ENCODE results near the gene OR51D1.

Gene OR51D1

GRCh38 chr11:4644233-4644632, 7.0 kb downstream of the OR51D1 start:
- in situ Hi-C loops (cut with MboI; ENCODE audit: low sequenced_read_pairs): no loop called here

GRCh38 chr11:4645974-4646373, 8.7 kb downstream of the OR51D1 start:
- in situ Hi-C loops (cut with MboI; ENCODE audit: low sequenced_read_pairs): no loop called here

- in situ Hi-C loops (cut with MboI; ENCODE audit: low sequenced_read_pairs): no loop called here
Observed at GRCh38 chr11:4647766-4648165, 10.5 kb downstream of the OR51D1 start.

- in situ Hi-C loops (cut with MboI; ENCODE audit: low sequenced_read_pairs): no loop called here
Observed at GRCh38 chr11:4654635-4655369, 17.5 kb downstream of the OR51D1 start.

- in situ Hi-C loops (cut with MboI; ENCODE audit: low sequenced_read_pairs): no loop called here
Observed at GRCh38 chr11:4658629-4659445, 21.6 kb downstream of the OR51D1 start.

- in situ Hi-C loops (cut with MboI; ENCODE audit: low sequenced_read_pairs): no loop called here
Observed at GRCh38 chr11:4662876-4663275, 25.6 kb downstream of the OR51D1 start.

GRCh38 chr11:4664183-4664582, 26.9 kb downstream of the OR51D1 start:
- in situ Hi-C loops (cut with MboI; ENCODE audit: low sequenced_read_pairs): no loop called here

- in situ Hi-C loops (cut with MboI; ENCODE audit: low sequenced_read_pairs): no loop called here
Observed at GRCh38 chr11:4664786-4665185, 27.5 kb downstream of the OR51D1 start.

- in situ Hi-C loops (cut with MboI; ENCODE audit: low sequenced_read_pairs): no loop called here
Observed at GRCh38 chr11:4665424-4665823, 28.1 kb downstream of the OR51D1 start.

GRCh38 chr11:4671741-4672140, 34.5 kb downstream of the OR51D1 start:
- in situ Hi-C loops (cut with MboI; ENCODE audit: low sequenced_read_pairs): no loop called here

- in situ Hi-C loops (cut with MboI; ENCODE audit: low sequenced_read_pairs): no loop called here
Observed at GRCh38 chr11:4672470-4672869, 35.2 kb downstream of the OR51D1 start.

- in situ Hi-C loops (cut with MboI; ENCODE audit: low sequenced_read_pairs): no loop called here
Observed at GRCh38 chr11:4673781-4674180, 36.5 kb downstream of the OR51D1 start.

GRCh38 chr11:4677948-4678347, 40.7 kb downstream of the OR51D1 start:
- in situ Hi-C loops (cut with MboI; ENCODE audit: low sequenced_read_pairs): no loop called here

- in situ Hi-C loops (cut with MboI; ENCODE audit: low sequenced_read_pairs): no loop called here
Observed at GRCh38 chr11:4680341-4680740, 43.1 kb downstream of the OR51D1 start.

- in situ Hi-C loops (cut with MboI; ENCODE audit: low sequenced_read_pairs): no loop called here
Observed at GRCh38 chr11:4682623-4683419, 45.5 kb downstream of the OR51D1 start.

GRCh38 chr11:4684631-4685285, 47.5 kb downstream of the OR51D1 start:
- in situ Hi-C loops (cut with MboI; ENCODE audit: low sequenced_read_pairs): no loop called here
